ENCODE results near the gene PCDHA13. TPM values are rescaled to one million over a fixed set of nuclear protein-coding genes. Genes with fewer than 3 reads are reported as not detected.
"Not testable (repeated sequence)": the region's sequence is repeated elsewhere in the genome, so short reads cannot be mapped to it uniquely, and the experiment has no call there.

PCDHA13 gene
- total RNA-seq, 4 donors from 2014 or later = 0.34 to 1.5 (median 0.69) TPM

- TF ChIP-seq CTCF (IDR thresholded peaks at IDR 0.05; ENCODE audit: low read depth) = not testable (repeated sequence)
These were observed 33.5 kb upstream of the PCDHA13 start, which contains the start of gene PCDHA9 for GRCh38 chr5:140848139-140849102. TSS of gene PCDHA9 (plus strand) at chr5:140848382. CDS start at chr5:140848496, 114 bp downstream.

GRCh38 chr5:140855772-140856674, 25.9 kb upstream of the PCDHA13 start, which contains the start of gene PCDHA10:
TSS of gene PCDHA10 (plus strand) at chr5:140855897. CDS start at chr5:140856049, 152 bp downstream.
- TF ChIP-seq CTCF (IDR thresholded peaks at IDR 0.05; ENCODE audit: low read depth) = no peak

- no peak for TF ChIP-seq CTCF (IDR thresholded peaks at IDR 0.05; ENCODE audit: low read depth)
These were observed 24.5 kb upstream of the PCDHA13 start for GRCh38 chr5:140857177-140857986.

- TF ChIP-seq CTCF (IDR thresholded peaks at IDR 0.05; ENCODE audit: low read depth) = no peak
These were observed 24.0 kb upstream of the PCDHA13 start for GRCh38 chr5:140857987-140858240.

- TF ChIP-seq CTCF (IDR thresholded peaks at IDR 0.05; ENCODE audit: low read depth) = no peak
These were observed 19.3 kb upstream of the PCDHA13 start for GRCh38 chr5:140862441-140863295.
